Measurements from ENCODE around the gene EXOC2. TPM values are rescaled to one million over a fixed set of nuclear protein-coding genes. Genes with fewer than 3 reads are reported as not detected.

The EXOC2 gene
- total RNA-seq, 1 donor from 2014 or later: 31.3 TPM

GRCh38 chr6:467671-468082 lies 225.3 kb downstream of the EXOC2 start:
- TF ChIP-seq CTCF (IDR thresholded peaks at IDR 0.05; ENCODE audit: partially characterized antibody, unreplicated experiment): no peak
- no peaks in the 10 kb centered on the region for H3K36me3 Mint-ChIP-seq (ENCODE audit: unreplicated experiment)
- peaks cover 20% of the 10 kb centered on the region for H3K4me1 Mint-ChIP-seq (ENCODE audit: low read depth, unreplicated experiment)
- H3K9me3 Mint-ChIP-seq (ENCODE audit: unreplicated experiment): peaks cover 4% of the 10 kb centered on the region
- peaks cover 8% of the 10 kb centered on the region for H3K27me3 Mint-ChIP-seq (ENCODE audit: unreplicated experiment)
- H3K27ac Mint-ChIP-seq (ENCODE audit: unreplicated experiment): no peak overlapping the region
- no peak for DNase-seq
- no peak overlapping the region for H3K4me3 Mint-ChIP-seq (ENCODE audit: unreplicated experiment)

GRCh38 chr6:467111-467510 lies 225.8 kb downstream of the EXOC2 start:
- peaks cover 4% of the 10 kb centered on the region for H3K9me3 Mint-ChIP-seq (ENCODE audit: unreplicated experiment)
- H3K4me1 Mint-ChIP-seq (ENCODE audit: low read depth, unreplicated experiment): peaks cover 24% of the 10 kb centered on the region
- no peaks in the 10 kb centered on the region for H3K36me3 Mint-ChIP-seq (ENCODE audit: unreplicated experiment)
- H3K27ac Mint-ChIP-seq (ENCODE audit: unreplicated experiment): no peak overlapping the region
- peaks cover 8% of the 10 kb centered on the region for H3K27me3 Mint-ChIP-seq (ENCODE audit: unreplicated experiment)
- DNase-seq: no peak
- no peak overlapping the region for H3K4me3 Mint-ChIP-seq (ENCODE audit: unreplicated experiment)
- TF ChIP-seq CTCF (IDR thresholded peaks at IDR 0.05; ENCODE audit: partially characterized antibody, unreplicated experiment): no peak

- no peaks in the 10 kb centered on the region for H3K36me3 Mint-ChIP-seq (ENCODE audit: unreplicated experiment)
- peaks cover 4% of the 10 kb centered on the region for H3K9me3 Mint-ChIP-seq (ENCODE audit: unreplicated experiment)
- H3K4me1 Mint-ChIP-seq (ENCODE audit: low read depth, unreplicated experiment): peaks cover 20% of the 10 kb centered on the region
- peaks cover 8% of the 10 kb centered on the region for H3K27me3 Mint-ChIP-seq (ENCODE audit: unreplicated experiment)
- no peak for DNase-seq
- H3K27ac Mint-ChIP-seq (ENCODE audit: unreplicated experiment): no peak overlapping the region
- no peak overlapping the region for H3K4me3 Mint-ChIP-seq (ENCODE audit: unreplicated experiment)
- TF ChIP-seq CTCF (IDR thresholded peaks at IDR 0.05; ENCODE audit: partially characterized antibody, unreplicated experiment): no peak
These were observed 226.4 kb downstream of the EXOC2 start for GRCh38 chr6:466564-466963.

GRCh38 chr6:465531-466348 lies 227.2 kb downstream of the EXOC2 start:
- Mint-ChIP-seq H3K36me3 (ENCODE audit: unreplicated experiment) (no peaks in the 10 kb centered on the region), H3K4me1 (ENCODE audit: low read depth, unreplicated experiment) (peaks cover 16% of the 10 kb centered on the region), H3K27ac (ENCODE audit: unreplicated experiment) (no peak overlapping the region), H3K27me3 (ENCODE audit: unreplicated experiment) (peaks cover 8% of the 10 kb centered on the region), H3K9me3 (ENCODE audit: unreplicated experiment) (peaks cover 4% of the 10 kb centered on the region), H3K4me3 (ENCODE audit: unreplicated experiment) (no peak overlapping the region)
- DNase-seq: no peak
- TF ChIP-seq CTCF (IDR thresholded peaks at IDR 0.05; ENCODE audit: partially characterized antibody, unreplicated experiment): no peak

- TF ChIP-seq CTCF (IDR thresholded peaks at IDR 0.05; ENCODE audit: partially characterized antibody, unreplicated experiment): no peak
- H3K27ac Mint-ChIP-seq (ENCODE audit: unreplicated experiment): no peak overlapping the region
- no peak for DNase-seq
- H3K36me3 Mint-ChIP-seq (ENCODE audit: unreplicated experiment): peaks cover 9% of the 10 kb centered on the region
- H3K9me3 Mint-ChIP-seq (ENCODE audit: unreplicated experiment): peaks cover 1% of the 10 kb centered on the region
- H3K4me3 Mint-ChIP-seq (ENCODE audit: unreplicated experiment): no peak overlapping the region
- H3K4me1 Mint-ChIP-seq (ENCODE audit: low read depth, unreplicated experiment): peaks cover 17% of the 10 kb centered on the region
- peaks cover 2% of the 10 kb centered on the region for H3K27me3 Mint-ChIP-seq (ENCODE audit: unreplicated experiment)
These were observed 236.1 kb downstream of the EXOC2 start for GRCh38 chr6:456887-457286.
